Measurements from ENCODE around the gene HOXC13.

- TF ChIP-seq POLR2AphosphoS5 (IDR thresholded peaks at IDR 0.05; ENCODE audit: low read depth, low read length): no peak
- TF ChIP-seq TAF1 (IDR thresholded peaks at IDR 0.05; ENCODE audit: borderline replicate concordance, insufficient read depth, low read length): no peak
- TF ChIP-seq, protein P1, sequence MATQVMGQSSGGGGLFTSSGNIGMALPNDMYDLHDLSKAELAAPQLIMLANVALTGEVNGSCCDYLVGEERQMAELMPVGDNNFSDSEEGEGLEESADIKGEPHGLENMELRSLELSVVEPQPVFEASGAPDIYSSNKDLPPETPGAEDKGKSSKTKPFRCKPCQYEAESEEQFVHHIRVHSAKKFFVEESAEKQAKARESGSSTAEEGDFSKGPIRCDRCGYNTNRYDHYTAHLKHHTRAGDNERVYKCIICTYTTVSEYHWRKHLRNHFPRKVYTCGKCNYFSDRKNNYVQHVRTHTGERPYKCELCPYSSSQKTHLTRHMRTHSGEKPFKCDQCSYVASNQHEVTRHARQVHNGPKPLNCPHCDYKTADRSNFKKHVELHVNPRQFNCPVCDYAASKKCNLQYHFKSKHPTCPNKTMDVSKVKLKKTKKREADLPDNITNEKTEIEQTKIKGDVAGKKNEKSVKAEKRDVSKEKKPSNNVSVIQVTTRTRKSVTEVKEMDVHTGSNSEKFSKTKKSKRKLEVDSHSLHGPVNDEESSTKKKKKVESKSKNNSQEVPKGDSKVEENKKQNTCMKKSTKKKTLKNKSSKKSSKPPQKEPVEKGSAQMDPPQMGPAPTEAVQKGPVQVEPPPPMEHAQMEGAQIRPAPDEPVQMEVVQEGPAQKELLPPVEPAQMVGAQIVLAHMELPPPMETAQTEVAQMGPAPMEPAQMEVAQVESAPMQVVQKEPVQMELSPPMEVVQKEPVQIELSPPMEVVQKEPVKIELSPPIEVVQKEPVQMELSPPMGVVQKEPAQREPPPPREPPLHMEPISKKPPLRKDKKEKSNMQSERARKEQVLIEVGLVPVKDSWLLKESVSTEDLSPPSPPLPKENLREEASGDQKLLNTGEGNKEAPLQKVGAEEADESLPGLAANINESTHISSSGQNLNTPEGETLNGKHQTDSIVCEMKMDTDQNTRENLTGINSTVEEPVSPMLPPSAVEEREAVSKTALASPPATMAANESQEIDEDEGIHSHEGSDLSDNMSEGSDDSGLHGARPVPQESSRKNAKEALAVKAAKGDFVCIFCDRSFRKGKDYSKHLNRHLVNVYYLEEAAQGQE (IDR thresholded peaks at IDR 0.05; ENCODE audit: insufficient read depth in 1 of 2, low read depth in 2 of 2, low read length in 2 of 2): no peak
- TF ChIP-seq FOXP2 (optimal IDR thresholded peaks at IDR 0.05; ENCODE audit: borderline replicate concordance, extremely low read depth, extremely low read length, insufficient read depth): no peak
- no peak for TF ChIP-seq SIN3A (IDR thresholded peaks at IDR 0.05; ENCODE audit: borderline replicate concordance, insufficient read depth, low read length)
Measured at GRCh38 chr12:53972722-53973235, 34.1 kb downstream of the HOXC13 start, which contains the start of gene HOXC11.

Data from PFSK-1 (cell line).